Astrocyte (in vitro differentiated cells and primary cell): ENCODE data around the gene NKAIN2. TPM values are rescaled to one million over a fixed set of nuclear protein-coding genes. Genes with fewer than 3 reads are reported as not detected.

Experiments
- DNase-seq: peaks from one replicate; pipeline ENCODE4 v3.0.0-alpha.2; 2010; ENCODE audit warnings: low read depth
- FAIRE-seq: peaks from 2 replicates; lab custom pipeline; 2011; peaks lifted over from hg19 to GRCh38; lab: Jason Lieb, UNC
- H2AFZ ChIP-seq: 2 replicates; pipeline ENCODE4 v1.6.0; 2012; ENCODE audit warnings: low read depth, low read length, inconsistent platforms
- H3K27ac ChIP-seq: 2 replicates; pipeline ENCODE4 v1.5.1; 2011; ENCODE audit warnings: low read depth, low read length, inconsistent platforms
- H3K27me3 ChIP-seq: 2 replicates; pipeline ENCODE4 v1.6.0; 2011; ENCODE audit warnings: low read length, inconsistent platforms; ENCODE audit not compliant: insufficient read depth
- H3K36me3 ChIP-seq: 2 replicates; pipeline ENCODE4 v1.5.1; 2011; ENCODE audit warnings: low read length, inconsistent platforms; ENCODE audit not compliant: insufficient read depth
- H3K4me1 ChIP-seq: 2 replicates; pipeline ENCODE4 v1.5.1; 2011; ENCODE audit warnings: low read length, inconsistent platforms; ENCODE audit not compliant: insufficient read depth
- H3K4me2 ChIP-seq: 2 replicates; pipeline ENCODE4 v1.6.0; 2012; ENCODE audit warnings: low read length, inconsistent platforms
- H3K4me3 ChIP-seq: 2 replicates; pipeline ENCODE4 v1.5.1; 2011; ENCODE audit warnings: low read depth, mild to moderate bottlenecking, low read length, inconsistent platforms; ENCODE audit not compliant: insufficient read depth
- H3K79me2 ChIP-seq: 2 replicates; pipeline ENCODE4 v1.6.0; 2012; ENCODE audit warnings: mild to moderate bottlenecking, low read length, inconsistent platforms; ENCODE audit not compliant: insufficient read depth
- H3K9ac ChIP-seq: 2 replicates; pipeline ENCODE4 v1.6.0; 2012; ENCODE audit warnings: mild to moderate bottlenecking, low read length, inconsistent platforms
- H3K9me3 ChIP-seq: 2 replicates; pipeline ENCODE4 v1.5.1; 2012; ENCODE audit warnings: low read depth, mild to moderate bottlenecking, low read length, inconsistent platforms; ENCODE audit not compliant: insufficient read depth
- H4K20me1 ChIP-seq: 2 replicates; pipeline ENCODE4 v1.6.0; 2012; ENCODE audit warnings: low read length, inconsistent platforms; ENCODE audit not compliant: insufficient read depth
- H3K27ac Mint-ChIP-seq: one replicate; pipeline ENCODE4 v1.8.0; 2021; ENCODE audit warnings: mild to moderate bottlenecking, mixed read lengths; ENCODE audit not compliant: unreplicated experiment
- H3K27me3 Mint-ChIP-seq: one replicate; pipeline ENCODE4 v1.8.0; 2021; ENCODE audit warnings: low read depth, mixed read lengths; ENCODE audit not compliant: unreplicated experiment
- H3K36me3 Mint-ChIP-seq: one replicate; pipeline ENCODE4 v1.8.0; 2021; ENCODE audit warnings: low read depth, mixed read lengths; ENCODE audit not compliant: unreplicated experiment
- H3K4me1 Mint-ChIP-seq: one replicate; pipeline ENCODE4 v1.8.0; 2021; ENCODE audit warnings: low read depth, mixed read lengths; ENCODE audit not compliant: unreplicated experiment
- H3K4me3 Mint-ChIP-seq: one replicate; pipeline ENCODE4 v1.8.0; 2021; ENCODE audit warnings: mild to moderate bottlenecking, moderate library complexity, mixed read lengths; ENCODE audit not compliant: unreplicated experiment
- H3K9me3 Mint-ChIP-seq: one replicate; pipeline ENCODE4 v1.8.0; 2021; ENCODE audit warnings: mild to moderate bottlenecking, mixed read lengths; ENCODE audit not compliant: unreplicated experiment
- CTCF ChIP-seq: IDR thresholded peaks from 2 replicates; pipeline ENCODE4 v1.5.1; 2011; ENCODE audit warnings: low read depth, mild to moderate bottlenecking, inconsistent platforms, low read length, moderate library complexity; ENCODE audit not compliant: insufficient read depth
- EZH2 ChIP-seq: IDR thresholded peaks from 2 replicates; pipeline ENCODE4 v1.6.1; 2012; ENCODE audit warnings: mild to moderate bottlenecking, low read length, inconsistent platforms; ENCODE audit not compliant: insufficient read depth
- total RNA-seq: library from RNA; stranded (reverse); gene quantifications from 2 replicates; pipeline ENCODE4 v1.2.1, GENCODE V29; 2021

Gene NKAIN2
- total RNA-seq, 1 donor from 2014 or later = 0.07 TPM

DNA sequence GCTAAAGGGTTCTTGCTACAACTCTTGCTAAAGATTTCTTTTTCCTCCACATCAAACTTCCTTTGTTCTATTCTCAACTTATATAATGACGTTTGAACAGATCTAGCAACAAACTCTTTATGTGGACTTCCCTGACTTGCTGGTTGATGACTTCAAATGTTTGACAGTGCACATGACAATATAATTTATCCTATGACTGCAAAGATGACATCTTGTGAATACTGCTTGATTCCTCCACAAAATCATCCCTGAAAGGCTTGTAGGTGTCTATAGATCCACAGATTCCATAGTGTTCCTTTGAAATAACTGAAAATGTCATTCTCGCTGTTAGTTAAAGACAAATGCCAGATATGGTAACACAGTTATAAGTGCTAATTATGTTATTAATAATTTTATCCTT, 478.9 kb downstream of the NKAIN2 start:
- Mint-ChIP-seq H3K36me3 (no peaks in the 10 kb centered on the region), H3K27me3 (no peaks in the 10 kb centered on the region), H3K4me3 (no peak overlapping the region), H3K9me3 (no peaks in the 10 kb centered on the region), H3K4me1 (no peaks in the 10 kb centered on the region), H3K27ac (no peak overlapping the region)
- Histone ChIP-seq H3K9ac (no peak overlapping the region), H3K9me3 (no peaks in the 10 kb centered on the region), H3K4me1 (no peaks in the 10 kb centered on the region), H3K27me3 (no peaks in the 10 kb centered on the region), H3K4me3 (no peak overlapping the region), H3K27ac (no peak overlapping the region), H2AFZ (no peak overlapping the region), H3K79me2 (no peaks in the 10 kb centered on the region), H3K36me3 (no peaks in the 10 kb centered on the region), H4K20me1 (no peaks in the 10 kb centered on the region), H3K4me2 (no peak overlapping the region)
- no peak for TF ChIP-seq EZH2
- no peak for DNase-seq
- FAIRE-seq = no peak

- H3K27ac Mint-ChIP-seq = no peak overlapping the region
- FAIRE-seq = no peak
Measured at GRCh38 chr6:124283486-124283885, 479.8 kb downstream of the NKAIN2 start.

DNA sequence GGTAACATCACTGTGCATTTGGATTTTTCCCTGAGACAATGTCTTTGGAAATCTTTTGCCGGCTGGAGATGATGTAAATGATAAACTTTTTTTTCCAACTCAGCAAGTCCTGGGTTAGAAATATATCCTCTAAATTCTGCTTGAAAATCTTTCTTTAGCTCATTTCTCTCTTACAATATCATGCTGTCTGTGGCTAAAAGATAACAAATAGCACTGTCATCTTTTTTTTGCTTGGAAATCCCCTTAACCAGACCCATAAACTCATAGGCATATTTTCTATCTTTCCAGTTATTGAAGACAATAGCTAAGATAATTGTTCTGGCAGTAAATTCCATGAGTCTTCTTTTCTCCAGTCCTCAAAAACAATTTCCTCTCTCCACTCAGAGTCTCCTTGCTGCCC, 481.5 kb downstream of the NKAIN2 start:
- Histone ChIP-seq H3K9ac (no peak overlapping the region), H4K20me1 (no peaks in the 10 kb centered on the region), H3K4me2 (no peak overlapping the region), H2AFZ (no peak overlapping the region), H3K4me1 (no peaks in the 10 kb centered on the region), H3K36me3 (no peaks in the 10 kb centered on the region), H3K27me3 (no peaks in the 10 kb centered on the region), H3K27ac (no peak overlapping the region), H3K9me3 (no peaks in the 10 kb centered on the region), H3K79me2 (no peaks in the 10 kb centered on the region), H3K4me3 (no peak overlapping the region)
- no peaks in the 10 kb centered on the region for H3K4me1 Mint-ChIP-seq
- no peak for TF ChIP-seq EZH2
- TF ChIP-seq CTCF = no peak
- H3K27ac Mint-ChIP-seq = no peak overlapping the region
- no peaks in the 10 kb centered on the region for H3K9me3 Mint-ChIP-seq
- no peaks in the 10 kb centered on the region for H3K27me3 Mint-ChIP-seq
- no peak for DNase-seq
- no peak overlapping the region for H3K4me3 Mint-ChIP-seq
- no peak for FAIRE-seq
- H3K36me3 Mint-ChIP-seq = no peaks in the 10 kb centered on the region

More at GRCh38 chr6:124283486-124283885, 479.8 kb downstream of the NKAIN2 start:
- Histone ChIP-seq H3K4me3 (no peak overlapping the region), H3K4me2 (no peak overlapping the region), H3K9ac (no peak overlapping the region), H3K79me2 (no peaks in the 10 kb centered on the region), H3K9me3 (no peaks in the 10 kb centered on the region), H4K20me1 (no peaks in the 10 kb centered on the region), H3K27ac (no peak overlapping the region), H3K4me1 (no peaks in the 10 kb centered on the region), H2AFZ (no peak overlapping the region), H3K36me3 (no peaks in the 10 kb centered on the region), H3K27me3 (no peaks in the 10 kb centered on the region)
- Mint-ChIP-seq H3K36me3 (no peaks in the 10 kb centered on the region), H3K4me1 (no peaks in the 10 kb centered on the region), H3K4me3 (no peak overlapping the region), H3K9me3 (no peaks in the 10 kb centered on the region), H3K27me3 (no peaks in the 10 kb centered on the region)
- DNase-seq = no peak
- no peak for TF ChIP-seq EZH2
- no peak for TF ChIP-seq CTCF
